Rectal smooth muscle tissue (tissue), 1 donor: ENCODE results near the gene CCL15.
"Not testable (repeated sequence)": the region's sequence is repeated elsewhere in the genome, so short reads cannot be mapped to it uniquely, and the experiment has no call there.

ENCODE experiments used
- H3K27ac ChIP-seq: one replicate; pipeline ENCODE4 v1.7.0; 2013; ENCODE audit warnings: low read depth, low read length, inconsistent platforms
- H3K27me3 ChIP-seq: one replicate; pipeline ENCODE4 v1.7.0; 2013; ENCODE audit warnings: low read length; ENCODE audit not compliant: control insufficient read depth, insufficient read depth
- H3K36me3 ChIP-seq: one replicate; pipeline ENCODE4 v1.7.0; 2013; ENCODE audit warnings: low read length; ENCODE audit not compliant: control insufficient read depth, insufficient read depth
- H3K4me1 ChIP-seq: one replicate; pipeline ENCODE4 v1.7.0; 2013; ENCODE audit warnings: low read length; ENCODE audit not compliant: control insufficient read depth, insufficient read depth
- H3K4me3 ChIP-seq: one replicate; pipeline ENCODE4 v1.7.0; 2013; ENCODE audit warnings: low read length
- H3K9ac ChIP-seq: one replicate; pipeline ENCODE4 v1.7.0; 2013; ENCODE audit warnings: low read length

Gene CCL15

DNA sequence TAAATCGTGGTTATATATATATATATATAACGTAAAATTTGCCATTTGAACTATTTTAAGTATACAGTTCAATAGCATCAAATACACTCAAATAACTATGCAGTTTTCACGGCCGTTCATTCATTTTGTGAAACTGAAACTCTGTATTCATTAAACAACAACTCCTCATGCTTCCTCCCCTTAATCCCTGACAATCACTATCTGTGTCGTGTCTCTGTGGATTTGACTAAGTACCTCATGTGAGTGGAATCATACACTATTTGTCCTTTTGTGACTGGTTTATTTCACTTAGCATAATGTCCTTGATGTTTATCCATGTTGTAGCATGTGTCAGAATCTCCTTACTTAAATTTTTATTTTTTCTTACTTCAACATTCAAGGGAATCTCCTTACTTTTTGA, 13.6 kb upstream of the CCL15 start:
- H3K36me3 ChIP-seq: no peaks in the 10 kb centered on the region
- no peak overlapping the region for H3K4me3 ChIP-seq
- H3K27ac ChIP-seq: no peak overlapping the region
- no peak overlapping the region for H3K9ac ChIP-seq
- no peaks in the 10 kb centered on the region for H3K4me1 ChIP-seq
- no peaks in the 10 kb centered on the region for H3K27me3 ChIP-seq

DNA sequence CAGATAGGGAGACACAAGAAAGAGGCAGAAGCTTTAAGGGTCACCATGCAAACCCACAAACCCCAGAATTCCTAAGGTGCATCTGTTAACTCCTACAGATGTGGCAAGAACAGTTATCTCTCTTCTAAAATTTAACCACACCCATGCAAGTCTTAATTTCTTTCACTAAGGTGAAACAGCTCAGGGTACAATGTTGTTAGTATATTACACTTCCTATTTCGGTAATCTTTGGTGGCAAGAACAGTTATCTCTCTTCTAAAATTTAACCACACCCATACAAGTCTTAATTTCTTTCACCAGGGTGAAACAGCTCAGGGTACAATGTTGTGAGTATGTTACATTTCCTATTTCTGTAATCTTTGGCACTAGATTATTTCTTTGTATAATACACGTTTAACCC, 9.8 kb upstream of the CCL15 start:
- no peak overlapping the region for H3K9ac ChIP-seq
- H3K36me3 ChIP-seq: no peaks in the 10 kb centered on the region
- no peak overlapping the region for H3K27ac ChIP-seq
- no peaks in the 10 kb centered on the region for H3K4me1 ChIP-seq
- H3K4me3 ChIP-seq: no peak overlapping the region
- H3K27me3 ChIP-seq: no peaks in the 10 kb centered on the region

- Histone ChIP-seq H3K4me3 (no peak overlapping the region), H3K27ac (no peak overlapping the region), H3K9ac (no peak overlapping the region), H3K4me1 (no peaks in the 10 kb centered on the region), H3K36me3 (no peaks in the 10 kb centered on the region), H3K27me3 (no peaks in the 10 kb centered on the region)
Observed at GRCh38 chr17:36008998-36009665, 7.8 kb upstream of the CCL15 start.

GRCh38 chr17:36004594-36005108, 3.3 kb upstream of the CCL15 start:
- no peak overlapping the region for H3K27ac ChIP-seq
- no peaks in the 10 kb centered on the region for H3K36me3 ChIP-seq
- H3K4me3 ChIP-seq: no peak overlapping the region
- H3K4me1 ChIP-seq: no peaks in the 10 kb centered on the region
- no peaks in the 10 kb centered on the region for H3K27me3 ChIP-seq
- no peak overlapping the region for H3K9ac ChIP-seq

DNA sequence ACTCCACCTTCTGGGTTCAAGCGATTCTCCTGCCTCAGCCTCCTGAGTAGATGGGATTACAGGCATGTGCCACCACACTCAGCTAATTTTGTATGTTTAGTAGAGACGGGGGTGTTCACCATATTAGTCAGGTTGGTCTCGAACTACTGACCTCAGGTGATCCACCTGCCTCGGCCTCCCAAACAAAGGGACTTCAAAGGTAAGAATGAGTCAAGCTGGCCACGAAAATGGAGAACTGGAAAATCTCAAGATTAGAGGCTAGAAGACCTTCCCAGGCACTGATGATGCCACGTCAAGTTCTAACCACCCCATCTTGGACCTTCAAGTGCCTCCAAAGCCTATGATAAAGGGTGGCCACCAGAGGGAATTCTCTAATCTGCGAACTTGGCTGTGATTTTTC, 1.3 kb upstream of the CCL15 start:
- Histone ChIP-seq H3K9ac (no peak overlapping the region), H3K4me3 (no peak overlapping the region), H3K36me3 (no peaks in the 10 kb centered on the region), H3K4me1 (no peaks in the 10 kb centered on the region), H3K27me3 (no peaks in the 10 kb centered on the region), H3K27ac (no peak overlapping the region)

GRCh38 chr17:36001862-36002603, 680 bp upstream of the CCL15 start:
- Histone ChIP-seq H3K27me3 (no peaks in the 10 kb centered on the region), H3K36me3 (no peaks in the 10 kb centered on the region), H3K4me1 (no peaks in the 10 kb centered on the region), H3K4me3 (peak overlapping the region; percentile 31), H3K27ac (no peak overlapping the region), H3K9ac (no peak overlapping the region)

DNA sequence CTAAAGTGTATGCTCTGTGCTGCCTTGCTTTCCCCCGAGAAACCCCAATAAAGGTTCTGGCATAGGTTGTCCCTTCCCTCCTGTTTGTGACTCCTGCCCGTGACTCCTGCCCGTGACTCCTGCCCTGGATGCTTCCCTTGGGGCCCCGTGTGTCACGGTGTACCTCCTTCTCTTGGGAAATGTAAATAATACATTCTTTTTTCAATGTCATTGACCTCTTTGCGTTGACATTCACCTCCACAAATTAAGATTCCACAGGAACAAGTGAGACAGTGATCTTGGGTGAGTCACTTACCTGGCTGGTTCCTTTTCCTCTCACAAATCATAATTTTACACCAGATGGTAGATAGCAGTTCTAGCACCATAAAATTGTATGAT, 632 bp downstream of the CCL15 start:
- Histone ChIP-seq H3K4me3 (peak overlapping the region; percentile 42), H3K4me1 (no peaks in the 10 kb centered on the region), H3K36me3 (no peaks in the 10 kb centered on the region), H3K27me3 (no peaks in the 10 kb centered on the region), H3K27ac (no peak overlapping the region), H3K9ac (no peak overlapping the region)

DNA sequence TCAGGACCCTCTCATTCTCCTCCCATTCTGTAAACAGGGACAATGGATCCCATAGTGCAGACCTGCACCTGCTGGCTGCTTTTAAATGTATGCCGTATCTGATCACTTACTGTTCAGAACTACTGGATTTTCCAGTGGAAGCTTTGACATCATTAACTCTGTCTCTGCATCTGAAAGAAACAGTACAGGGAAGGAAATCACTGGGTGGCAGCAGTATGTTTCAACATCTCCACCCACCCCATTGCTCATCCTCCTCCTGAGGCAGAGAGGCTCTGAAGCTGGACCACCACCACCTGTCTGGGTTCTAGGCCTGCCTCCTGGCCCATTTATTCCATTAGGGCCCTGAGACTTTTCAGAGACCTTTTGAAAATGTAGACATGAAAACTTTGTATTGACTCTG, 2.6 kb downstream of the CCL15 start:
- Histone ChIP-seq H3K27ac (no peak overlapping the region), H3K4me3 (no peak overlapping the region), H3K9ac (no peak overlapping the region), H3K36me3 (no peaks in the 10 kb centered on the region), H3K27me3 (no peaks in the 10 kb centered on the region), H3K4me1 (no peaks in the 10 kb centered on the region)

DNA sequence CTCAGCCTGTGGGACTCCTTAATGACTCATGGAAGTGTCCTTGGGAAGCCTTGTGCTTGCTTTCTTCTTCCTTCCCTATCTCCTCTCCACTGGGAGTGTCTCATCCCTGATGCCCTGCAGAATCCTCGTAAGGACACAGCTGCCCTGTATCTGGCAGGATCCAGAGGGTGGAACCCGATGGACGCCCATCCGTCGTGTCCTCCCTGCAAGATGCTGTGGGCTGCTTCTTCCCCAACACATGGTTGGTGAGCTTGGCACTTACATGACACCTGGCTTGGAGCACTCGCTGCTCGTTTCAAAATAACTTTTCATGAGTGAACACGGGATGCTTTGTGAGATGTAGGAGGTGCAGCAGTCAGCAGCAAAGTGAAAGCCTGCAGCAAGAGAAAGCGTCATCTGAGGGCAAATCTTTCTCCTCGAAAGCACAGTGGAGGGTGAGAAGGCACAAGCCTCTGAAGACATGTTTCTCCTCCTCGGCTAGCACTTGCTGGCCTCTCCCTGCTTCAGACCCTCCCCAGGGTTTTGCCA, 3.3 kb downstream of the CCL15 start:
- Histone ChIP-seq H3K4me1 (no peaks in the 10 kb centered on the region), H3K27ac (no peak overlapping the region), H3K4me3 (no peak overlapping the region), H3K9ac (no peak overlapping the region), H3K36me3 (no peaks in the 10 kb centered on the region), H3K27me3 (no peaks in the 10 kb centered on the region)

- not testable (repeated sequence) for H3K4me1 ChIP-seq, H3K27me3 ChIP-seq, H3K4me3 ChIP-seq, H3K9ac ChIP-seq, H3K36me3 ChIP-seq, H3K27ac ChIP-seq
Observed at GRCh38 chr17:35995346-35995745, 6.0 kb downstream of the CCL15 start.

GRCh38 chr17:35991075-35991474, 10.3 kb downstream of the CCL15 start:
- Histone ChIP-seq H3K4me1 (no peaks in the 10 kb centered on the region), H3K27ac (no peak overlapping the region), H3K4me3 (no peak overlapping the region), H3K36me3 (no peaks in the 10 kb centered on the region), H3K27me3 (no peaks in the 10 kb centered on the region), H3K9ac (no peak overlapping the region)

DNA sequence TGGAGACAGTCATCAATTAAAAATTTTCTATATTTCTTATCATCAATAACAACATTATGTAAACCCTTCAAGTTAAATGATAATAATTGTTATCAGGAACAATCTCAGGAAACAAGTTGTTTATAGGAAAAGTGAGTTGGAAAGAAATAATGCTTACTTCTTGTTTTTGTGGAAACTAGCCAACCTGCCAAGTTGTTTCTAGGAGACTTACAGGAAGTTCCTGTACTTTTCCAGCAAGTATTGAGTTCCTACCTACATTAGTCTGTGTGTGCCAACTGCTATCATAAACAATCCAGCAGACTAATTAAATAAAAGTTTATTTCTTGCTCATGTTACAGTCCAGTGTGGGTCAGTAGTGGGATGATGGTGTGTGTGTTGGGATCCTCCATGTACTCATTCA, 13.2 kb downstream of the CCL15 start:
- H3K36me3 ChIP-seq: no peaks in the 10 kb centered on the region
- no peaks in the 10 kb centered on the region for H3K4me1 ChIP-seq
- H3K4me3 ChIP-seq: no peak overlapping the region
- H3K27ac ChIP-seq: no peak overlapping the region
- H3K9ac ChIP-seq: no peak overlapping the region
- no peaks in the 10 kb centered on the region for H3K27me3 ChIP-seq

DNA sequence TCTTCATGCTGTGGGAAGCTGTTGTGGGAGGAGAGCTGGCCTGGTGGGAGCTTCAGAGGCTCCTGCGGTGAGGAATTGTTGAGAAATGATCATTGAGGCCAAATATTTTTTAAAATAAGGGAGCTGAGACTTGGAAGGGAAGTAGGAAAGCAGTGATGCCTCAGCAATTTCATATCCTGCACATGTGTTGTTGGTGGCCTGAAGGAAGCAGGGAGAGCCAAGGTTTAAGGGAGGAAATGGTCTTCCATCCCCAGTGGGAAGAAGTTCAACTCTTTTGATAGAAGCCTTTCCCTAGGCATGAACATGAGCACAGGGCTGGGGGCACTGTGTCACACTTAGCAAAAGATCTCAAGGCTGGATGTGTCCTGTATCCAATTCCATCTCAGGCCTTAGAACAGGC, 14.7 kb downstream of the CCL15 start, which contains the start of gene CCL14:
TSS of gene CCL14 (minus strand) at position 87 of the 400 bp plus-strand sequence. CDS start at position 7, 80 bp downstream.
- Histone ChIP-seq H3K36me3 (no peaks in the 10 kb centered on the region), H3K27me3 (no peaks in the 10 kb centered on the region), H3K4me3 (no peak within 1 kb of the TSS), H3K9ac (no peak within 1 kb of the TSS), H3K27ac (no peak within 1 kb of the TSS), H3K4me1 (no peaks in the 10 kb centered on the region)
